ENCODE results near the gene C2orf92.
"Not testable (repeated sequence)": the region's sequence is repeated elsewhere in the genome, so short reads cannot be mapped to it uniquely, and the experiment has no call there.

Gene C2orf92

DNA sequence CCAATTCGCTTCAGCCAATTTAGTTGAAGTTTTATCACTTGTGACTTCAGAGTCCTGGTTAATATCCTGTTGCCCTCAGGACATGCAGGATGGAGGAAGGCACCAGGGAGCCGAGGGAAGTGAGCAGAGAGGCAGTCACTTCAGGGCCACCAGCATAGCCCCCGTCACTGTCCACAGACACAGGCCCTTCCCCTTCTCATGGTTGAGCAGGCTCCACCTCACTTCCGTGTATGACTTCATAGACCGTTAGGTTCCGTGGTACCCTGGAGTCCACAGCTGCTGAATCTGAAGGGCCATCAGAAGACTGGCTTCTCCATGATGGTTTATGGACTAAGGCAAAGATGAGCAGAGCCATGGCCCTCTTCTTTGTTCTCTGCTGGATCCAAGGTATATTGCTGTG lies at the start of gene C2orf92:
C2orf92 (plus strand) TSS at position 266 of the 400 bp plus-strand sequence; CDS start at position 342, 76 bp downstream.
- Histone ChIP-seq H3K9me2 (replicated peaks; ENCODE audit: insufficient read depth, low read length) (no peaks in the 10 kb centered on the region), H4K20me1 (ENCODE audit: insufficient read depth, low read length) (no peaks in the 10 kb centered on the region), H2AFZ (ENCODE audit: low read length) (no peak within 1 kb of the TSS), H3K36me3 (replicated peaks; ENCODE audit: insufficient read depth, low read length) (no peaks in the 10 kb centered on the region), H3K79me2 (ENCODE audit: low read length) (no peaks in the 10 kb centered on the region), H3K27me3 (replicated peaks; ENCODE audit: insufficient read depth, low read length) (no peaks in the 10 kb centered on the region), H3K4me2 (ENCODE audit: low read depth, low read length) (no peak within 1 kb of the TSS), H3F3A (ENCODE audit: insufficient read depth, low read length) (peaks cover 6% of the 10 kb centered on the region; the same call in 1 of the 2 replicates), H3K9me3 (replicated peaks; ENCODE audit: insufficient read depth, low read length) (no peaks in the 10 kb centered on the region), H3K4me1 (ENCODE audit: low read length) (peaks cover 5% of the 10 kb centered on the region; the same call in 1 of the 2 replicates), H3K27ac (ENCODE audit: low read length) (no peak within 1 kb of the TSS), H3K9ac (ENCODE audit: low read length) (no peak within 1 kb of the TSS), H3K4me3 (ENCODE audit: low read length) (no peak within 1 kb of the TSS)
- TF ChIP-seq, protein P1, sequence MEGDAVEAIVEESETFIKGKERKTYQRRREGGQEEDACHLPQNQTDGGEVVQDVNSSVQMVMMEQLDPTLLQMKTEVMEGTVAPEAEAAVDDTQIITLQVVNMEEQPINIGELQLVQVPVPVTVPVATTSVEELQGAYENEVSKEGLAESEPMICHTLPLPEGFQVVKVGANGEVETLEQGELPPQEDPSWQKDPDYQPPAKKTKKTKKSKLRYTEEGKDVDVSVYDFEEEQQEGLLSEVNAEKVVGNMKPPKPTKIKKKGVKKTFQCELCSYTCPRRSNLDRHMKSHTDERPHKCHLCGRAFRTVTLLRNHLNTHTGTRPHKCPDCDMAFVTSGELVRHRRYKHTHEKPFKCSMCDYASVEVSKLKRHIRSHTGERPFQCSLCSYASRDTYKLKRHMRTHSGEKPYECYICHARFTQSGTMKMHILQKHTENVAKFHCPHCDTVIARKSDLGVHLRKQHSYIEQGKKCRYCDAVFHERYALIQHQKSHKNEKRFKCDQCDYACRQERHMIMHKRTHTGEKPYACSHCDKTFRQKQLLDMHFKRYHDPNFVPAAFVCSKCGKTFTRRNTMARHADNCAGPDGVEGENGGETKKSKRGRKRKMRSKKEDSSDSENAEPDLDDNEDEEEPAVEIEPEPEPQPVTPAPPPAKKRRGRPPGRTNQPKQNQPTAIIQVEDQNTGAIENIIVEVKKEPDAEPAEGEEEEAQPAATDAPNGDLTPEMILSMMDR (IDR thresholded peaks at IDR 0.05; ENCODE audit: low read length): no peak
- TF ChIP-seq EZH2 (optimal IDR thresholded peaks at IDR 0.05; ENCODE audit: low read depth, low read length) (no peak), EZH2phosphoT487 (IDR thresholded peaks at IDR 0.05; ENCODE audit: low read length) (no peak)
- DNase-seq: no peak

DNA sequence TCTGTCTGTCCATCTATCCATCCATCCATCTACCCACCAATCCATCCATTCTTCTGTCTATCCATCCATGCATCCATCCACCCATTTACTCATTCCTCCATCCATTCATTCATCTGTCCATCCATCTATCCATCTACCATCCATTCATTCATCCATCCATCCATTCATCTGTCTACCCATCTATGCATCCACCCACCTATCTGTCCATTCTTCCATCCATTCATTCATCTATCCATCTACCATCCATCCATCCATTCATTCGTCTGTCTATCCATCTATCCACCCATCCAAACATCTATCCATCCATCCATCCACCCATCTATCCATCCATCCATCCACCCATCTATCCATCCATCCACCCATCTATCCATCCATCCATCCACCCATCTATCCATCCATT lies 49.0 kb upstream of the C2orf92 start:
- H4K20me1 ChIP-seq (ENCODE audit: insufficient read depth, low read length); H3K27ac ChIP-seq (ENCODE audit: low read length); H3K36me3 ChIP-seq (replicated peaks; ENCODE audit: insufficient read depth, low read length); H3K79me2 ChIP-seq (ENCODE audit: low read length); H3K9me3 ChIP-seq (replicated peaks; ENCODE audit: insufficient read depth, low read length); DNase-seq; H3K9me2 ChIP-seq (replicated peaks; ENCODE audit: insufficient read depth, low read length); H3K4me2 ChIP-seq (ENCODE audit: low read depth, low read length); H3K4me1 ChIP-seq (ENCODE audit: low read length); H2AFZ ChIP-seq (ENCODE audit: low read length); H3K9ac ChIP-seq (ENCODE audit: low read length); H3K27me3 ChIP-seq (replicated peaks; ENCODE audit: insufficient read depth, low read length); H3F3A ChIP-seq (ENCODE audit: insufficient read depth, low read length); H3K4me3 ChIP-seq (ENCODE audit: low read length): not testable (repeated sequence)

DNA sequence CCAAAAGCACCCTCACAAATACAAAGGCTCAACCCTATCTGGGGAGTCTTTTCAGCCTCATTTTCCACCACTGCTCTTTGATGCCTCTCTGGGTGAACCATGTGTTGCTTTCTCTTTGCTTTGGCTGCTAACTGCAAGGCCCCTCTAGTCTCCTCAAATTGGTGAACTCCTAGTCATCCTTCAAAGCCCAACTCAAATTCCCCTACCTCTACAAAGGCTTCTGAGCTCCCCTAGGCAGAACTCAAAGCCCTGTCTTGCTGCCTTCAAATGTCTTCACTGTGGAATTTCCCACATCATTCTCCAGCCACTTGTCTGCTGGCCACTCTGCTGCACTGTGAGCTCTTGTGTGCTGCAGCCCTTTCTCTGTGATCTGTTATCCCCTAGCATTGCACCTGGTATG lies 46.5 kb upstream of the C2orf92 start:
- H3F3A ChIP-seq (ENCODE audit: insufficient read depth, low read length); H4K20me1 ChIP-seq (ENCODE audit: insufficient read depth, low read length); H3K4me2 ChIP-seq (ENCODE audit: low read depth, low read length); H3K27me3 ChIP-seq (replicated peaks; ENCODE audit: insufficient read depth, low read length); H3K9ac ChIP-seq (ENCODE audit: low read length); H3K9me2 ChIP-seq (replicated peaks; ENCODE audit: insufficient read depth, low read length); H3K9me3 ChIP-seq (replicated peaks; ENCODE audit: insufficient read depth, low read length); H3K27ac ChIP-seq (ENCODE audit: low read length); H3K36me3 ChIP-seq (replicated peaks; ENCODE audit: insufficient read depth, low read length); DNase-seq; H3K4me1 ChIP-seq (ENCODE audit: low read length); H3K79me2 ChIP-seq (ENCODE audit: low read length); H3K4me3 ChIP-seq (ENCODE audit: low read length); H2AFZ ChIP-seq (ENCODE audit: low read length): not testable (repeated sequence)

DNA sequence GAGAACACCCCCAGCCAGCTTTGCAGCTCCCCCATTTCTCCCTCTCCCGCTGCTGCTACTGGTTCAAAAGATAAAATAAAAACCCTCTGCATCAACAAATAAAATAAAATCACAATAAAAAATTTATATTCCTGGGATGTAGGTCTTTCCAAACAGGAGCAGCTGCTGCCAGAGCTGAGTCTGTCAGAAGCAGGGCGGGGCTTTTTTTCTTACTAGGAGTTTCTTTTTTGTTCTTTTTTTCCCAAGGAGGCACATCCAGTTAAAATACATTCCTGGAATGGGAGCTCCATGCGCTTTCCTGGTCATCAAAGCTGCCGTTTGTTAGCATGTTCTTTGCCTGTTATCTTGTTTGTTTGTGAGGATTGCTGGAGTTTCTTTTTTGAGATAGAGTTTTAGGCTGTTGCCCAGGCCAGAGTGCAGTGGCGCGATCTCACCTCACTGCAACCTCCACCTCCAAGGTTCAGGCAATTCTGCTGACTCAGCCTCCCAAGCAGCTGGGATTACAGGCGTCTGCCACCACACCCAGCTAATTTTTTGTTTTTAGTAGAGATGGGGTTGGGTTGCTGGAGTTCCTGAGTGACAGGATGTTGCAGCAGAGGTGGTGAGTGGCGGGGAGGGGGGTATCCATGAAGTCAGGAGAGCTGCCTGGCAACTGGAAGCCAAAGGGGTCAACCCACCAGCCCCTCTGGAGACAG lies 44.0 kb upstream of the C2orf92 start:
- not testable (repeated sequence) for H2AFZ ChIP-seq (ENCODE audit: low read length); H3K9ac ChIP-seq (ENCODE audit: low read length); H3K9me2 ChIP-seq (replicated peaks; ENCODE audit: insufficient read depth, low read length); H3F3A ChIP-seq (ENCODE audit: insufficient read depth, low read length); H3K4me1 ChIP-seq (ENCODE audit: low read length); H4K20me1 ChIP-seq (ENCODE audit: insufficient read depth, low read length); H3K36me3 ChIP-seq (replicated peaks; ENCODE audit: insufficient read depth, low read length); H3K27me3 ChIP-seq (replicated peaks; ENCODE audit: insufficient read depth, low read length); H3K4me2 ChIP-seq (ENCODE audit: low read depth, low read length); H3K79me2 ChIP-seq (ENCODE audit: low read length); H3K27ac ChIP-seq (ENCODE audit: low read length); H3K9me3 ChIP-seq (replicated peaks; ENCODE audit: insufficient read depth, low read length); DNase-seq; H3K4me3 ChIP-seq (ENCODE audit: low read length)

DNA sequence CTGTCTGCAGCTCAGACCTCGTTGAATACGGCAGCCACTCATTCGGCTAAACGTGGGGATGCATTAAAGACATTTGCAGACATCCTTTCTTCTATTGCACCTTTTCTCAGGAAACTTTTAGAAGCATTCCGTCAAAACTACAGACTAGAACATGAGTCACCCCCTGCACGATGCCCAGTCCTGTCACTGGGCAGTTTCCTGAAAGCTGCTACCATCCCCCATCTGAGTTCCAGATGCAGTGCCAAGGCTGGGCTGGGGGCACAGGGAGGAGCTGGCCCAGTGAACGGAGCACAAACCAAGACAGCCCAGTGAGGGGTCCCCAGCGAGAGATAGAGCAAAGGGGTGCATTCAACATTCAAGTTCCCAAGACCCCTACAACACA lies 43.5 kb upstream of the C2orf92 start:
- H3K36me3 ChIP-seq (replicated peaks; ENCODE audit: insufficient read depth, low read length); H3K27me3 ChIP-seq (replicated peaks; ENCODE audit: insufficient read depth, low read length); H3K79me2 ChIP-seq (ENCODE audit: low read length); H3F3A ChIP-seq (ENCODE audit: insufficient read depth, low read length); H3K9ac ChIP-seq (ENCODE audit: low read length); DNase-seq; H3K27ac ChIP-seq (ENCODE audit: low read length); H4K20me1 ChIP-seq (ENCODE audit: insufficient read depth, low read length); H3K4me3 ChIP-seq (ENCODE audit: low read length); H2AFZ ChIP-seq (ENCODE audit: low read length); H3K4me2 ChIP-seq (ENCODE audit: low read depth, low read length); H3K9me2 ChIP-seq (replicated peaks; ENCODE audit: insufficient read depth, low read length); H3K9me3 ChIP-seq (replicated peaks; ENCODE audit: insufficient read depth, low read length); H3K4me1 ChIP-seq (ENCODE audit: low read length): not testable (repeated sequence)
